ENCODE data around the gene PLB1.

DNA sequence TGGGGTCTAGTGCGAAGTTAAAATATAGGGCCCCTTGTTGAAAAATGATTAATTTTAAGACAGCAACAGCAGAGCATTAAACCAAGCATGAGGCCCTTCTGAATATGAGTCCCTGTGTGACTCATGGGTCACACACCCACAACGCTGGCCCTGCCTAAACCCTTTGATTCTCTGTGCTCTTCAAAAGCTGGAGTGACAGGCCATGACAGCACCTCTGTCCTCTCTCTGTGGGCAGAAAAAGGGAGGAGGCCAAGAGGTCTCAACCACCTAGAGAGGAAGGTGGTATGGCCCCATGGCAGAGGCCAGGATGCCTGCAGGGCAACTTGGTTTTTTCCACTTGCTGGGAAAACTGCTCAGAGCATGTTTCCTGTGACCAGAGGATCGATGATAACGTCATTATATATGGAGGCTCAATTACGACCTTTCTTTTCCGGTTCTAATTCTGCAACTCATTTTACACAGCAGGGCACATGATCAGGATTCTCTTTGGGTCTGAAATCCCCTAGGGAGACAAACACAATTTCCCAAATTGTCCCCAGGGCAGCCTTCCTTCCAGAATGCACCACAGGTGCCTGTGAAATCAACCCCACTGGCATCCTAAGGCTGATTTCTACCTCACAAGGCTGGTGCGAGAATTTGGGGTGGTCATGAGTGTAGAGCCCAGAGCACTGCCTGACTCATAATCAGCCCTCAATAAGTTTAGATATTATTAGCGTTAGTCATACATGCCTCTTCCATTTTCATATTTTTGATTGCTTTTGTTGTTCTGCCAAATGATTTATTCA is 153.8 kb downstream of the PLB1 start:
- TF ChIP-seq, protein P1, sequence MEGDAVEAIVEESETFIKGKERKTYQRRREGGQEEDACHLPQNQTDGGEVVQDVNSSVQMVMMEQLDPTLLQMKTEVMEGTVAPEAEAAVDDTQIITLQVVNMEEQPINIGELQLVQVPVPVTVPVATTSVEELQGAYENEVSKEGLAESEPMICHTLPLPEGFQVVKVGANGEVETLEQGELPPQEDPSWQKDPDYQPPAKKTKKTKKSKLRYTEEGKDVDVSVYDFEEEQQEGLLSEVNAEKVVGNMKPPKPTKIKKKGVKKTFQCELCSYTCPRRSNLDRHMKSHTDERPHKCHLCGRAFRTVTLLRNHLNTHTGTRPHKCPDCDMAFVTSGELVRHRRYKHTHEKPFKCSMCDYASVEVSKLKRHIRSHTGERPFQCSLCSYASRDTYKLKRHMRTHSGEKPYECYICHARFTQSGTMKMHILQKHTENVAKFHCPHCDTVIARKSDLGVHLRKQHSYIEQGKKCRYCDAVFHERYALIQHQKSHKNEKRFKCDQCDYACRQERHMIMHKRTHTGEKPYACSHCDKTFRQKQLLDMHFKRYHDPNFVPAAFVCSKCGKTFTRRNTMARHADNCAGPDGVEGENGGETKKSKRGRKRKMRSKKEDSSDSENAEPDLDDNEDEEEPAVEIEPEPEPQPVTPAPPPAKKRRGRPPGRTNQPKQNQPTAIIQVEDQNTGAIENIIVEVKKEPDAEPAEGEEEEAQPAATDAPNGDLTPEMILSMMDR (IDR thresholded peaks at IDR 0.05), result no peak
- TF ChIP-seq POLR2A (IDR thresholded peaks at IDR 0.05), result no peak

All from adrenal gland (tissue), 5 donors.